T-helper 17 cell (primary cell): ENCODE measurements around the gene VIPAS39. TPM values are rescaled to one million over a fixed set of nuclear protein-coding genes. Genes with fewer than 3 reads are reported as not detected.

Experiments used
- ATAC-seq: fragments of 150-1000 bp; cut with Tn5 transposase; 2 replicates; pipeline ENCODE4 v1.10.0; 2021; ENCODE audit warnings: mild to moderate bottlenecking, moderate library complexity
- DNase-seq, 3 donors: peaks; one replicate each; pipeline versions ENCODE4 v3.0.0 to v3.0.0-alpha.2; 2020 to 2021
- H3K9me3 ChIP-seq: one replicate; pipeline ENCODE4 v1.7.0; 2013; ENCODE audit warnings: low read length, mild to moderate bottlenecking; ENCODE audit not compliant: control insufficient read depth, poor library complexity, severe bottlenecking
- H3K27ac Mint-ChIP-seq: one replicate; pipeline ENCODE4 v1.8.0; 2022; ENCODE audit warnings: mild to moderate bottlenecking, moderate library complexity, mixed read lengths
- H3K27me3 Mint-ChIP-seq: one replicate; pipeline ENCODE4 v1.8.0; 2022; ENCODE audit warnings: mixed read lengths
- H3K36me3 Mint-ChIP-seq: one replicate; pipeline ENCODE4 v1.8.0; 2022; ENCODE audit warnings: low read depth, mixed read lengths
- H3K4me1 Mint-ChIP-seq: one replicate; pipeline ENCODE4 v1.8.0; 2022; ENCODE audit warnings: mild to moderate bottlenecking, mixed read lengths
- H3K4me3 Mint-ChIP-seq: one replicate; pipeline ENCODE4 v1.8.0; 2022; ENCODE audit warnings: mild to moderate bottlenecking, moderate library complexity, mixed read lengths
- total RNA-seq, 4 donors: library from RNA in 2 of 4; stranded (reverse) in 2 of 4; gene quantifications; one replicate each; pipeline ENCODE4 v1.2.3 and lab custom pipeline; 2022 to 2026

Gene VIPAS39
- total RNA-seq, 2 donors from 2014 or later: 13.8 to 15.0 TPM

DNA sequence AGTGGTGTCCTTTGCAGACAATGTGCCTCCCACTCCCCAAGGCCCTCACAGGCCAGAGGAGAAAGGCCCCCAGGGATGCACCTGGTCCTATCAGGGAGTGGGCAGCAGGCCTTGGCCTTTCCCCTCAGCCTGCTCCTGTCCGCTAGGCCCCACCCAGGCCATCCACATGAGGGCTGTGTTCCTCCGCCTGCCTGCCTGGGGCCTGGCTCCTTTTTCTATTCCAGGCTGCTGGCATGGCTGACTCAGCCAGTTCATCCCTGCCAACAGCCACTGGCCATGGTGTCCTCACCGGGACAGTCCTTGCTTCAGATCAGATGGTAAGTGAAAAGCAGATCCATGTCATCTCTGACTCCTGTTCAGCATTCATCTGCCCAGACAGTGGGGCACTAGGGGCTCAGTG lies 27.9 kb upstream of the VIPAS39 start:
- Mint-ChIP-seq H3K27ac (no peak overlapping the region), H3K27me3 (no peaks in the 10 kb centered on the region), H3K36me3 (no peaks in the 10 kb centered on the region), H3K4me3 (no peak overlapping the region), H3K4me1 (peaks cover 4% of the 10 kb centered on the region)
- H3K9me3 ChIP-seq: no peaks in the 10 kb centered on the region
- DNase-seq (no peak), ATAC-seq (no peak)

GRCh38 chr14:77482422-77482821 lies 25.0 kb upstream of the VIPAS39 start:
- Mint-ChIP-seq H3K4me3 (no peak overlapping the region), H3K4me1 (no peaks in the 10 kb centered on the region)
- ATAC-seq: no peak

GRCh38 chr14:77478796-77479195 lies 21.4 kb upstream of the VIPAS39 start:
- Mint-ChIP-seq H3K27ac (no peak overlapping the region), H3K27me3 (peaks cover 13% of the 10 kb centered on the region), H3K4me3 (no peak overlapping the region), H3K36me3 (no peaks in the 10 kb centered on the region), H3K4me1 (no peaks in the 10 kb centered on the region)
- DNase-seq: no peak
- no peak for ATAC-seq
- no peaks in the 10 kb centered on the region for H3K9me3 ChIP-seq

More at GRCh38 chr14:77482422-77482821, 25.0 kb upstream of the VIPAS39 start:
- H3K9me3 ChIP-seq: no peaks in the 10 kb centered on the region
- H3K27me3 Mint-ChIP-seq: no peaks in the 10 kb centered on the region
- DNase-seq: no peak
- H3K36me3 Mint-ChIP-seq: no peaks in the 10 kb centered on the region
- H3K27ac Mint-ChIP-seq: no peak overlapping the region

- H3K4me3 Mint-ChIP-seq: no peak overlapping the region
- ATAC-seq (no peak), DNase-seq (no peak)
- H3K4me1 Mint-ChIP-seq: no peaks in the 10 kb centered on the region
- H3K36me3 Mint-ChIP-seq: no peaks in the 10 kb centered on the region
- no peak overlapping the region for H3K27ac Mint-ChIP-seq
- peaks cover 13% of the 10 kb centered on the region for H3K27me3 Mint-ChIP-seq
- H3K9me3 ChIP-seq: no peaks in the 10 kb centered on the region
Measured at GRCh38 chr14:77478029-77478428, 20.6 kb upstream of the VIPAS39 start.

GRCh38 chr14:77475432-77476115 lies 18.2 kb upstream of the VIPAS39 start:
- Mint-ChIP-seq H3K27ac (no peak overlapping the region), H3K27me3 (peaks cover 13% of the 10 kb centered on the region), H3K4me1 (no peaks in the 10 kb centered on the region), H3K4me3 (no peak overlapping the region), H3K36me3 (no peaks in the 10 kb centered on the region)
- no peak for ATAC-seq
- H3K9me3 ChIP-seq: no peaks in the 10 kb centered on the region
- no peak for DNase-seq

- H3K9me3 ChIP-seq: no peaks in the 10 kb centered on the region
- DNase-seq: no peak
- no peak overlapping the region for H3K4me3 Mint-ChIP-seq
- H3K27me3 Mint-ChIP-seq: peaks cover 13% of the 10 kb centered on the region
- no peak for ATAC-seq
- H3K27ac Mint-ChIP-seq: no peak overlapping the region
- no peaks in the 10 kb centered on the region for H3K36me3 Mint-ChIP-seq
- H3K4me1 Mint-ChIP-seq: no peaks in the 10 kb centered on the region
Measured at GRCh38 chr14:77474479-77475177, 17.2 kb upstream of the VIPAS39 start.

- H3K36me3 Mint-ChIP-seq: no peaks in the 10 kb centered on the region
- H3K9me3 ChIP-seq: no peaks in the 10 kb centered on the region
- H3K4me3 Mint-ChIP-seq: no peak overlapping the region
- no peak overlapping the region for H3K27ac Mint-ChIP-seq
- DNase-seq: no peak
- ATAC-seq: no peak
- H3K4me1 Mint-ChIP-seq: no peaks in the 10 kb centered on the region
- peaks cover 13% of the 10 kb centered on the region for H3K27me3 Mint-ChIP-seq
Measured at GRCh38 chr14:77473921-77474320, 16.5 kb upstream of the VIPAS39 start.

GRCh38 chr14:77470224-77470870 lies 12.9 kb upstream of the VIPAS39 start:
- no peak for DNase-seq
- Mint-ChIP-seq H3K36me3 (no peaks in the 10 kb centered on the region), H3K27me3 (peaks cover 7% of the 10 kb centered on the region), H3K4me3 (no peak overlapping the region), H3K27ac (no peak overlapping the region), H3K4me1 (no peaks in the 10 kb centered on the region)
- no peak for ATAC-seq
- H3K9me3 ChIP-seq: no peaks in the 10 kb centered on the region

- Mint-ChIP-seq H3K4me3 (no peak overlapping the region), H3K4me1 (no peaks in the 10 kb centered on the region), H3K27me3 (peaks cover 5% of the 10 kb centered on the region), H3K36me3 (no peaks in the 10 kb centered on the region), H3K27ac (no peak overlapping the region)
- no peak for ATAC-seq
- DNase-seq: no peak
- H3K9me3 ChIP-seq: no peaks in the 10 kb centered on the region
Measured at GRCh38 chr14:77469539-77469938, 12.1 kb upstream of the VIPAS39 start.

GRCh38 chr14:77469067-77469505 lies 11.7 kb upstream of the VIPAS39 start:
- Mint-ChIP-seq H3K27ac (no peak overlapping the region), H3K27me3 (peaks cover 2% of the 10 kb centered on the region), H3K4me3 (no peak overlapping the region), H3K36me3 (no peaks in the 10 kb centered on the region), H3K4me1 (no peaks in the 10 kb centered on the region)
- no peaks in the 10 kb centered on the region for H3K9me3 ChIP-seq
- ATAC-seq: no peak
- no peak for DNase-seq

DNA sequence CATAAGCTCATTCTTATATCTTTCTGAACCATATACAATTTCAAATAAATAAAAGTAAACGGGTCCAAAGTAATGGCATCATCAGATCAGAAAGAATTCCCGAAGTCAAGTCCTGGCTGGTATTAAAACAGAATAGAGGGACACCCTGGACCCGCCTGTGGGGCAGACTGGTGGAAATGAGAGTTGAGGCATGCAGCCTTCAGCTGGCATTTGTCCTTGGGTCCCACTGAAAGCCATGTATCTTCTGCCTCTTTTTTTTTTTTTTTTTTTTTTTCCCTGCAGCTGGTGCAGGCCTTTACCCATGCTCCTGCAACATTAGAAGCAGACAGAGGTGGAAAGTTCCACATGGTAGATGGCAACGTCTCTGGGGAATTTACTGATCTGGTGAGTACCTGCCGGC lies 10.4 kb upstream of the VIPAS39 start:
- H3K9me3 ChIP-seq: no peaks in the 10 kb centered on the region
- Mint-ChIP-seq H3K27ac (no peak overlapping the region), H3K36me3 (no peaks in the 10 kb centered on the region), H3K4me1 (no peaks in the 10 kb centered on the region), H3K4me3 (no peak overlapping the region), H3K27me3 (no peaks in the 10 kb centered on the region)
- no peak for ATAC-seq
- DNase-seq: no peak

- H3K36me3 Mint-ChIP-seq: peaks cover 5% of the 10 kb centered on the region
- peak overlapping the region; percentile 97 for H3K27ac Mint-ChIP-seq
- DNase-seq (peak in 2 of 3 donors; percentile 18 to 44), ATAC-seq (no peak)
- H3K4me3 Mint-ChIP-seq: peak overlapping the region; percentile 100
- H3K4me1 Mint-ChIP-seq: peaks cover 29% of the 10 kb centered on the region
- H3K27me3 Mint-ChIP-seq: no peaks in the 10 kb centered on the region
- no peaks in the 10 kb centered on the region for H3K9me3 ChIP-seq
Measured at GRCh38 chr14:77459072-77459723, 1.8 kb upstream of the VIPAS39 start.

- Mint-ChIP-seq H3K36me3 (peaks cover 5% of the 10 kb centered on the region), H3K4me1 (peaks cover 29% of the 10 kb centered on the region), H3K27ac (peak overlapping the region; percentile 97), H3K4me3 (peak overlapping the region; percentile 100), H3K27me3 (no peaks in the 10 kb centered on the region)
- DNase-seq: no peak
- H3K9me3 ChIP-seq: no peaks in the 10 kb centered on the region
- no peak for ATAC-seq
Measured at GRCh38 chr14:77458249-77458950, 999 bp upstream of the VIPAS39 start.
